ENCODE data around the gene A2ML1. TPM values are rescaled to one million over a fixed set of nuclear protein-coding genes. Genes with fewer than 3 reads are reported as not detected.
A peak's percentile ranks its signal among the peaks of the same experiment; 100 is the strongest.
"Not testable (repeated sequence)": the region's sequence is repeated elsewhere in the genome, so short reads cannot be mapped to it uniquely, and the experiment has no call there.

The A2ML1 gene
- polyA plus RNA-seq, 3 donors = 0.08 to 0.12 (median 0.09) TPM

DNA sequence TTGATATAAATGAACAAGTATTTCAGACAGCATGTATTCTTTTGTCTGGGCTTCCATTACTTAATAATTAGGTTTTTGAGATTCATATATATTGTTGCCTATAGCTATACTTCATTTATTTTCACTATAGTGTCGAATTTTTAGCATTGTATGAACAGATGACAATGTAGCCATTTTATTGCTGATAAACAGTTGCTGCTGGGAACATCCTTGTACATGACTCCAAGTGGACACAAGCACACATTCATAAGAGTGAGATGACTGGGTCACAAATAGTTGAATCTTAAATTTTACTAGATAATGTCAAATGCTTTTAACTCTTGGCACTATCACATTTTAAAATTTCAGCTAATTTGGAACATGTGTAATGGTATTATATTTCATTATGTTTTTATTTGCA is 72.6 kb downstream of the A2ML1 start:
- no peak for DNase-seq (ENCODE audit: extremely low read depth in 1 of 11, low read depth in 9 of 11, low spot score in 4 of 11)

DNA sequence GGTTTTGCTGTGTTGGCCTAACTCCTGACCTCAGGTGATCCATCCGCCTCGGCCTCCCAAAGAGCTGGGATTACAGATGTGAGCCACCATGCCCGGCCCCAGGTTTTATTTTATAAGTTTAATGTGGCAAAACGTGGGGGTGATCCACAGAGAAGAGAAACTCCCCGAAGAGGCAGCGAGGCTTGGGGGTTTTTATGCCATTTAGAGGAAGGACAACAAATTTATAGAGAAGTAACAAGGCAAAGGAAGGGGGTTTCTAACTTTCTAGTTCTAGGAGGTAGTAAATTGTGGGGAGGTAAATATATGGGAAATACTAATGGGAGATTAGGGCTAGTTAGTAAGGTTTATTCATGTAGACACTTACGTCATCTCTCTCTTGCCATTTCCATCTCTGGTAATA is 74.7 kb downstream of the A2ML1 start:
- no peak for DNase-seq (ENCODE audit: extremely low read depth in 1 of 11, low read depth in 9 of 11, low spot score in 4 of 11)

DNA sequence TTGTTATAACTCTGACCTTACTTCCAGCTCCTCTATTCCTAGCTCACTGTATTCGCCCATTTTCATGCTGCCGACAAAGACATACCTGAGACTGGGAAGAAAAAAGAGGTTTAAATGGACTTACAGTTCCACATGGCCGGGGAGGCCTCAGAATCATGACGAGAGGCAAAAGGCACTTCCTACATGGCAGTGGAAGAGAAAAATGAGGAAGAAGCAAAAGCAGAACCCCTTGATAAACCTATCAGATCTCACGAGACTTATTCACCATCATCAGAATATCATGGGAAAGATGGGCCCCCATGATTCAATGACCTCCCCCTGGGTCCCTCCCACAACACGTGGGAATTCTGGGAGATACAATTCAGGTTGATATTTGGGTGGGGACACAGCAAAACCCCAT is 77.4 kb downstream of the A2ML1 start:
- DNase-seq (ENCODE audit: extremely low read depth in 1 of 11, low read depth in 9 of 11, low spot score in 4 of 11) = no peak

GRCh38 chr12:8902703-8903102 is 80.3 kb downstream of the A2ML1 start:
- not testable (repeated sequence) for DNase-seq (ENCODE audit: extremely low read depth in 1 of 11, low read depth in 9 of 11, low spot score in 4 of 11)

- DNase-seq (ENCODE audit: extremely low read depth in 1 of 11, low read depth in 9 of 11, low spot score in 4 of 11) = no peak
Measured at GRCh38 chr12:8903646-8904045, 81.2 kb downstream of the A2ML1 start.

GRCh38 chr12:8904665-8905064 is 82.2 kb downstream of the A2ML1 start:
- no peak for DNase-seq (ENCODE audit: extremely low read depth in 1 of 11, low read depth in 9 of 11, low spot score in 4 of 11)

DNA sequence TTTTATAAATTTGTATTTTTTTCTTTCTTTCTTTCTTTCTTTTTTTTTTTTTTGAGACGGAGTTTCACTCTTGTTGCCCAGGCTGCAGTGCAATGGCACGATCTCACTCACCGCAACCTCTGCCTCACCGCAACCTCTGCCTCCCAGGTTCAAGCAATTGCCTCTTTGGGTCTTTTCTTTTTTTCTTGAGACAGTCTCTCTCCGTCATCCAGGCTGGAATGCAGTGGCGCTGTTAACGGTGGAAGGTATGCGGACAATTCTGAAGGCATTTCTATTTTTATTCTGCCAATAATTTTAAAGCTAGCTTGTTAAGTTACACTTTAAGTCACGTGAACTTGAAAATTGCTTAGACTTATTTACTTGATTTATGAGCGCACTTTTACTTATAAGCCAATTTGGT is 83.1 kb downstream of the A2ML1 start:
- DNase-seq (ENCODE audit: extremely low read depth in 1 of 11, low read depth in 9 of 11, low spot score in 4 of 11) = no peak

- DNase-seq (ENCODE audit: extremely low read depth in 1 of 11, low read depth in 9 of 11, low spot score in 4 of 11) = no peak
Measured at GRCh38 chr12:8906266-8907180, 84.1 kb downstream of the A2ML1 start.

DNA sequence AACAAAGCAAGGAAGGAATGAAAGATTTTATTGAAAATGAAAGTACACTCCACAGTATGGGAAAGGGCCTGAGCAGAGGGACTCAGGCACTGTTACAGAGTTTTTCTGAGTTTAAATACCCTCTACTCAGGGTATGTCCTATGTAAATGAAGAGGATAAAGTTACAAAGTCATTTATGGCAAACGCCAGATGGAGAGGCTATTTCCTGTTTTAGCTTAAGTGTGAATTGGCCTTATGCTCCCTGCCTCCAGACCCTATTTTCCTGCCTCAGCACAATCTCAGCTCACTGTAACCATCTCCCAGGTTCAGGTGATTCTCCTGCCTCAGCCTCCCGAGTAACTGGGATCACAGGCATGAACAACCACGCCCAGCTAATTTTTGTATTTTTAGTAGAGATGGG is 85.1 kb downstream of the A2ML1 start:
- no peak for DNase-seq (ENCODE audit: extremely low read depth in 1 of 11, low read depth in 9 of 11, low spot score in 4 of 11)

- no peak for DNase-seq (ENCODE audit: extremely low read depth in 1 of 11, low read depth in 9 of 11, low spot score in 4 of 11)
Measured at GRCh38 chr12:8909752-8910151, 87.3 kb downstream of the A2ML1 start.

DNA sequence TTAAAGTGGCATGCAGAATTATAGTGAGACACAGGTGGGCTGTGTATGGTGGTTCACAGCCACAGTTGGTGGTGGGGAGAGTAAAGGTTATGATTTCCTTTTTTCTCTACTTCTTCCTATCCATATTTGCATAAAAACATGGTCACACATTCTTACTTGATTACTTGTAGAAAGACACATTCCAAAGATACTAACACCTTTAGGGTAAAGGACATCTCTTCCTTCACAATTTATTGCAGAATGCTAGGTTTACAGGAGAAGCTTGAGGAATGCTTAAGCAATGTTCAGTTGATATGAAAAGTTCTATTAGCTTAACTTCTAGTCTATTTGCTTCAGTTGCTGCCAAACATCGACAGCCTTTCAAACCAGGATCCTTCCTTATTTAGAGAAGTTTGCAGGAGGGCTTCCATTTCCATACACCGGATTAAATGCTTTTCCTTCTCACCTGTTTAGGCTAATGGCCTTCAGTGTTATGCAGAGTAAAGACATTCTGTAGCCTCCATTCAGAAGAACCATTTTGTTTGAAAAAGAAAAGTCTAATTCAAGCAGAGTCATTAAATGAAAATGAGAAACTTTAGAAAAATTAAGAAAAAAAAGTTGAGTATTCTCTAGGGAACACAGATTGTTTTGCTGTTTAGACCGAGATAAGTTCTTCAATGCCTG is 89.3 kb downstream of the A2ML1 start:
- DNase-seq (ENCODE audit: extremely low read depth in 1 of 11, low read depth in 9 of 11, low spot score in 4 of 11) = no peak

GRCh38 chr12:8912914-8913313 is 90.5 kb downstream of the A2ML1 start:
- peak in 6 of 11 donors; percentile 9 to 31 (median 16) for DNase-seq (ENCODE audit: extremely low read depth in 1 of 11, low read depth in 9 of 11, low spot score in 4 of 11)

GRCh38 chr12:8913702-8914032 is 91.2 kb downstream of the A2ML1 start:
- peak in 2 of 11 donors; percentile 4 to 15 for DNase-seq (ENCODE audit: extremely low read depth in 1 of 11, low read depth in 9 of 11, low spot score in 4 of 11)

DNA sequence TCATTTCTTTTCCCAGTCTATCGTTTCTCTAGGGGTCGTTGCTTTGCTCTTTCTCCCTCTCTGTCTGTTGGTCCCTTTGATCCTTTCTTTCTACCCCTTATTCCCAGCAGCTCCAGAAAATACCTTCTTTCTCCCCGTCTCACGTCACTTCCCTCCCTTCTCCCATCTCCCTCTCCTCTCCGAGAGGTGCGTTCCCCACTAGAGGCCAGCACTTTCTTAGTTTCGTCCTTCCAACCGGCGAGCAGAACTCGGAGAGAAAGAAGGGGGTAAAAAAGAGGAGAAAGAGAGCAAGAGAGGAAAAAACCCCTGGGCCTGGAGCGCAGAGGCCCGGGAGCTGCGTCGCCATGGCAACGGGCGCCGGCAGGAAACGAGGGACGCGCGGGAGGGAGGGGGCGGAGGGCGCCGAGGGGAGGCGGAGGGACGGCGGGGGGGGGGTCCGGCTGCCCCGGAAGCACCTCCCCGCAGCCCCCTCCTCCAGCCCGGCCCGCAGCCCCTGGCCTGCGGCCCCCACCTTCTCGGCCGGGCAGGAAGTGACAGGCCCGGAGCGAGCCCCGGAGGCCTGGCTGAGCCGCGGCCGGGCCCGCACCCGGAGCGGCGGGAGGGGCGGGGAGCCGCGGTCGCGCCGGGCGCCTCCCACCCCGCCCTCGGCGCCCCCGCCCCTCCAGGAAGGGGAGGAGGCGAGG is 91.8 kb downstream of the A2ML1 start, which contains the start of gene PHC1:
Gene PHC1 (plus strand): TSS at position 477 of the 683 bp plus-strand sequence. CDS start 3,169 bp downstream, outside the sequence.
- peak in 10 of 11 donors; percentile 73 to 90 (median 79) for DNase-seq (ENCODE audit: extremely low read depth in 1 of 11, low read depth in 9 of 11, low spot score in 4 of 11)

DNA sequence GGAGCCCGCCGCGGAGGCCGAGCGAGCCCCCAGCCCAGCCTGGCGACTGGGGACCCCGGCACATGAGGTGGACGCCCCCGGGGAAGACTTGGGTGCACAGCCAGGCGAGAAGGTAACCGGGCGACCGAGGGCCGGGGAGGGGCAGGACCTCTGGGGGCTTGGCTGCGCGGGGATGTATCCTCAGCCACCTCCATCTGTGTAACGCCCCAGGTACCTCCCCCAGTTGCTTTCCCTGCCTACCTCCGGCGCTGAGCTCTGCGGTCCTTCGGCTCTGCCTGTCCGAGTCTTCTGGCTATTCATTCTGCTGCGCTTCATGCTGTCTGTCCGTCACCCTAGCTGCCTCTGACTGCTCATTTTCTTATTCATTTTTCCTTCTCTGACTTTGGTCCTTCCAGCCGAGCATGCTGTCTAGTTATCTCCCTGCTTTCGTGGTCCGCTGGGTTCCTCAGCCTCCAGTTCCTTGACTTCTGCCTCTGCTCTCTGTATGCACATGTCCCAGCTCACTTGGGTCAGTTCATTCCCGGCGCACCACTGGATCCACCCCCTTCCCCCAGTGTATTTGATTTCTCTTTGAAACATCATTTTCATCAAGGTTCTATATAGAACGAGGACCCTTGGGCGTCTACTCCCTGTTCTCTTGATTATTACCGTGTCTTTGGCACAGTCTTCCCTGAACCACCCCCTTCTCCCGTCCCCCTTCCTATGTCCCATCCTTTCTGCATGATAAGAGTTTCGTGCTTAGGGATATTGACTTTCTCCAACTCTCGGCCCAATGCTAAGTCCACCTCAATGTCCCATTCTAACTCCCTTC is 92.5 kb downstream of the A2ML1 start:
- DNase-seq (ENCODE audit: extremely low read depth in 1 of 11, low read depth in 9 of 11, low spot score in 4 of 11) = peak in 7 of 11 donors; percentile 25 to 43 (median 40)

DNA sequence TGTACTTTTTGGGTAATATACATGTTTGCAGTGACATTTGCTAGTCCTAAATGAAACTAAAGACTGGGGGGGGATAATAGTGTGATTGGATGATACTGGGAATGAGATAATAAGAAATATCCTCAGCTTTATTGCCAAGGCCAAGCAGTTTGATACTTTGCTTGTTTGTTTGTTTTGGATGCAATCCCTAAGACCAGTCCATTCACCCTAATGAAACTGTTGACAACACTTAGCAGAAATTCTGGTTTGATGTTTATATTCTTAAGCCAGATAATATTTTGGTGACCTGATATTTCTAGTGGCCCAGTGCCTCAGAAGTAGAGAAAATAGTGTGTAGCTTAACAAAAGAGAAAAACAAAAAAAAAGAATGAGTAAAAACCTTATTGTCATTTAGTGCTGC is 93.7 kb downstream of the A2ML1 start:
- DNase-seq (ENCODE audit: extremely low read depth in 1 of 11, low read depth in 9 of 11, low spot score in 4 of 11) = no peak

- no peak for DNase-seq (ENCODE audit: extremely low read depth in 1 of 11, low read depth in 9 of 11, low spot score in 4 of 11)
Measured at GRCh38 chr12:8917031-8917430, 94.6 kb downstream of the A2ML1 start.

DNA sequence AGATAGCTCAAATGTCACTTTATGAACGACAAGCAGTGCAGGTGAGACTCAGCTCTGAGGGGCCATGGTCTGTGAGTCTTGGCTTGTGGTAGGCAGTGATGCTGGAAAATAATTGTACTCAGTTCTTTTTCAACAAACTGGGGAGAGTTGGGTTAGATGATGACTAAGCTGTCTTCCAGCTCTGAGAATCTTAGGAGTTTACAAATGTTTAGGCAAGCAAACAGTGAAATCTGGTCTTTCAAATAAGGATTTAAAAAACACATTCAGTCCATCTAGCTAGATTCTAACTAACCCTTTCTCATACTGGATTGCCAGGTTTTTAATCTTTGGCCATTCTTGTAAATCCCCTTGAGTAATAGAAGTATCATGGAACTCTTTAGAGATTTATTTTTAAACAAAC is 95.3 kb downstream of the A2ML1 start:
- no peak for DNase-seq (ENCODE audit: extremely low read depth in 1 of 11, low read depth in 9 of 11, low spot score in 4 of 11)

DNA sequence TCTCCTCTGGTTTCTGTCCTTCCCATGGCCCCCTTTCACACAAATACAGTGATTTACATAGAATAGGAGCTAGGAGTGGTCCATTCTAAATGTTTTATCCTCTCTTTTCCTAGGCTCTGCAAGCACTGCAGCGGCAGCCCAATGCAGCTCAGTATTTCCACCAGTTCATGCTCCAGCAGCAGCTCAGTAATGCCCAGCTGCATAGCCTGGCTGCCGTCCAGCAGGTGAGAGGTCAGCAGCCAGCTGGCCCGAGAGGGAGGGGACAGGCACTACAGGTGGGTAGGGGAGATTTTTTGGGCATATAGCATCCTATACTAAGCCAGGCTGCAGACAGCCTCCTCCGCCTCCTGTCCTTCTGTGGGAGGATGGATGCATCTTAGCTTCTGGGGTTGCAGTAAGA is 97.2 kb downstream of the A2ML1 start:
- DNase-seq (ENCODE audit: extremely low read depth in 1 of 11, low read depth in 9 of 11, low spot score in 4 of 11) = not testable (repeated sequence)

Measured in renal cortex interstitium (tissue), 11 donors.